HCT116 (cell line): ENCODE results near the gene SCCPDH. TPM values are rescaled to one million over a fixed set of nuclear protein-coding genes. Genes with fewer than 3 reads are reported as not detected.
"Not testable (repeated sequence)": the region's sequence is repeated elsewhere in the genome, so short reads cannot be mapped to it uniquely, and the experiment has no call there.

Source experiments
- ATAC-seq: fragments of 200-7000 bp; cut with Tn5 transposase; 2 replicates; pipeline ENCODE4 v1.9.1; 2020; ENCODE audit warnings: mild to moderate bottlenecking, moderate library complexity
- BruUV-seq: library from RNA; stranded (reverse); fragments of 400-500 nt; replicated peaks from 2 replicates; lab custom pipeline; 2021; lab: Mats Ljungman, UMichigan
- CTCF ChIA-PET: fragments of 300-600 bp; sonication (Branson Sonifier 250); formaldehyde crosslinking; loops from one replicate; lab custom pipeline; 2021; ENCODE audit warnings: antibody characterized with exemption; lab: Charles Lee
- POLR2A ChIA-PET: fragments of 300-600, 350-600 bp; sonication (Branson Sonifier 250); formaldehyde crosslinking; loops from one replicate; lab custom pipeline; 2021; ENCODE audit warnings: antibody characterized with exemption; lab: Charles Lee
- RAD21 ChIA-PET, 2 experiments: fragments of 300-600 bp; sonication (Branson Sonifier 250); formaldehyde crosslinking; loops; one replicate each; lab custom pipeline; 2023; ENCODE audit warnings: low total read pairs in 2 of 2; ENCODE audit not compliant: uncharacterized antibody in 2 of 2, unreplicated experiment in 2 of 2, low non-redundant PET in 1 of 2; lab: Charles Lee
- DNase-seq: peaks from one replicate; pipeline ENCODE4 v3.0.0-alpha.2; 2010; ENCODE audit warnings: low read depth, low spot score
- H2AFZ ChIP-seq: fragments of 200-600 bp; shearing (Covaris generic), sonication (generic); 2 replicates; pipeline ENCODE4 v1.6.1; 2017; ENCODE audit warnings: low read depth, mixed run types, mixed read lengths, antibody characterized with exemption, low read length; ENCODE audit not compliant: poor library complexity, severe bottlenecking
- H3K27ac ChIP-seq: 2 replicates; pipeline ENCODE4 v1.5.1; 2012; ENCODE audit warnings: low read depth, low read length
- H3K27me3 ChIP-seq: fragments of 200-600 bp; sonication (generic); 2 replicates; pipeline ENCODE4 v1.6.1; 2016; ENCODE audit warnings: mixed run types, low read length, mixed read lengths; ENCODE audit not compliant: insufficient read depth
- H3K36me3 ChIP-seq, 2 experiments: fragments of 200-500 bp in 1 of 2; fragments of 200-600 bp in 1 of 2; sonication (Bioruptor generic) in 1 of 2; sonication (generic) in 1 of 2; 2 replicates each; pipeline versions ENCODE4 v1.5.1 to v1.6.1; 2014 to 2016; ENCODE audit warnings: low read length in 2 of 2, inconsistent platforms in 1 of 2, mixed read lengths in 1 of 2, mixed run types in 1 of 2; ENCODE audit not compliant: insufficient read depth in 2 of 2, control insufficient read depth in 1 of 2
- H3K4me1 ChIP-seq, 2 experiments: fragments of 200-600 bp in 1 of 2; sonication (generic) in 1 of 2; 2 replicates each; pipeline versions ENCODE4 v1.5.1 to v1.6.1; 2012 to 2017; ENCODE audit warnings: low read length in 2 of 2, inconsistent platforms in 1 of 2, mild to moderate bottlenecking in 1 of 2, mixed read lengths in 1 of 2, mixed run types in 1 of 2, moderate library complexity in 1 of 2; ENCODE audit not compliant: insufficient read depth in 2 of 2, control insufficient read depth in 1 of 2
- H3K4me2 ChIP-seq: fragments of 200-600 bp; sonication (generic); 2 replicates; pipeline ENCODE4 v1.6.1; 2017; ENCODE audit warnings: mixed run types, low read length, mixed read lengths
- H3K4me3 ChIP-seq, 2 experiments: fragments of 200-600 bp in 1 of 2; sonication (generic) in 1 of 2; replicated peaks in 1 of 2; 2 replicates each; pipeline ENCODE4 v1.5.1; 2011 to 2016; ENCODE audit warnings: low read length in 2 of 2, control low read depth in 1 of 2, low read depth in 1 of 2, mild to moderate bottlenecking in 1 of 2, mixed read lengths in 1 of 2, mixed run types in 1 of 2
- H3K79me2 ChIP-seq: fragments of 200-600 bp; sonication (generic); 2 replicates; pipeline ENCODE4 v1.6.1; 2017; ENCODE audit warnings: mild to moderate bottlenecking, mixed run types, low read length, moderate library complexity, mixed read lengths; ENCODE audit not compliant: insufficient read depth
- H3K9ac ChIP-seq: fragments of 200-600 bp; sonication (generic); 2 replicates; pipeline ENCODE4 v1.6.1; 2016; ENCODE audit warnings: low read length, mixed read lengths
- H3K9me2 ChIP-seq: fragments of 200-600 bp; sonication (generic), shearing (Covaris generic); 2 replicates; pipeline ENCODE4 v1.6.1; 2017; ENCODE audit warnings: mixed run types, mild to moderate bottlenecking, moderate library complexity; ENCODE audit not compliant: insufficient read depth
- H3K9me3 ChIP-seq, 2 experiments: fragments of 200-500 bp in 1 of 2; fragments of 200-600 bp in 1 of 2; sonication (Bioruptor generic) in 1 of 2; sonication (generic) in 1 of 2; 2 replicates each; pipeline ENCODE4 v1.6.1; 2014 to 2017; ENCODE audit warnings: low read length in 2 of 2, mixed read lengths in 2 of 2, inconsistent platforms in 1 of 2, low read depth in 1 of 2, mild to moderate bottlenecking in 1 of 2, mixed run types in 1 of 2, moderate library complexity in 1 of 2; ENCODE audit not compliant: control insufficient read depth in 1 of 2, insufficient read depth in 1 of 2
- H4K20me1 ChIP-seq: fragments of 200-600 bp; sonication (generic), shearing (Covaris generic); 2 replicates; pipeline ENCODE4 v1.6.1; 2017; ENCODE audit warnings: mixed run types, mild to moderate bottlenecking, moderate library complexity; ENCODE audit not compliant: insufficient read depth
- CBX3 ChIP-seq: IDR thresholded peaks from 2 replicates; pipeline ENCODE4 v1.6.1; 2012; ENCODE audit warnings: low read depth
- CEBPB ChIP-seq: IDR thresholded peaks from 2 replicates; pipeline ENCODE4 v1.6.1; 2012; ENCODE audit warnings: low read depth
- CTCF ChIP-seq, 3 experiments: fragments of 200-600 bp in 1 of 3; sonication (generic) in 1 of 3; IDR thresholded peaks in 2 of 3; conservative IDR thresholded peaks in 1 of 3; 2 replicates each; pipeline ENCODE4 v1.5.1; 2012 to 2017; ENCODE audit warnings: low read depth in 2 of 3, low read length in 2 of 3, antibody characterized with exemption in 1 of 3, borderline replicate concordance in 1 of 3, control low read depth in 1 of 3, mild to moderate bottlenecking in 1 of 3, mixed read lengths in 1 of 3, mixed run types in 1 of 3, moderate library complexity in 1 of 3; ENCODE audit not compliant: insufficient read depth in 1 of 3
- ELF1 ChIP-seq: IDR thresholded peaks from 2 replicates; pipeline ENCODE4 v1.6.1; 2012; ENCODE audit warnings: low read depth, borderline replicate concordance
- FOSL1 ChIP-seq: IDR thresholded peaks from 2 replicates; pipeline ENCODE4 v1.6.1; 2012; ENCODE audit warnings: low read depth
- JUND ChIP-seq: IDR thresholded peaks from 2 replicates; pipeline ENCODE4 v1.6.1; 2012
- POLR2A ChIP-seq: IDR thresholded peaks from 2 replicates; pipeline ENCODE4 v1.7.0; 2011; ENCODE audit warnings: borderline replicate concordance; ENCODE audit not compliant: insufficient read depth, insufficient read length; ENCODE audit errors: extremely low read depth
- POLR2AphosphoS5 ChIP-seq: IDR thresholded peaks from 2 replicates; pipeline ENCODE4 v1.6.1; 2011; ENCODE audit warnings: mild to moderate bottlenecking, low read depth, low read length, moderate library complexity
- RAD21 ChIP-seq: IDR thresholded peaks from 2 replicates; pipeline ENCODE4 v1.6.1; 2012; ENCODE audit warnings: low read depth, mild to moderate bottlenecking
- REST ChIP-seq: IDR thresholded peaks from 2 replicates; pipeline ENCODE4 v1.6.1; 2012; ENCODE audit warnings: low read depth
- SIN3A ChIP-seq: IDR thresholded peaks from 2 replicates; pipeline ENCODE4 v1.6.1; 2012; ENCODE audit warnings: low read depth
- SP1 ChIP-seq: IDR thresholded peaks from 2 replicates; pipeline ENCODE4 v1.6.1; 2012; ENCODE audit warnings: low read depth
- SRF ChIP-seq: IDR thresholded peaks from 2 replicates; pipeline ENCODE4 v1.6.1; 2012; ENCODE audit warnings: low read depth
- TCF7L2 ChIP-seq: IDR thresholded peaks from 2 replicates; pipeline ENCODE4 v1.7.0; 2011; ENCODE audit warnings: borderline replicate concordance, inconsistent platforms; ENCODE audit not compliant: insufficient read depth, insufficient read length; ENCODE audit errors: extremely low read depth
- ZBTB33 ChIP-seq: IDR thresholded peaks from 2 replicates; pipeline ENCODE4 v1.6.1; 2011; ENCODE audit warnings: mild to moderate bottlenecking, low read length, moderate library complexity; ENCODE audit not compliant: insufficient replicate concordance; ENCODE audit errors: extremely low read depth
- ZFX ChIP-seq: fragments of 450-650 bp; IDR thresholded peaks from 2 replicates; pipeline ENCODE4 v1.6.1; 2017
- intact Hi-C: fragments of 100-400 bp; cut with micrococcal nuclease; formaldehyde crosslinking; loops from 2 replicates; pipeline ENCODE4 v1.10.0; 2022
- total RNA-seq: library from RNA; stranded (reverse); gene quantifications from one replicate; pipeline ENCODE4 v1.2.1, GENCODE V29; 2021; ENCODE audit not compliant: unreplicated experiment

Gene SCCPDH
- total RNA-seq, 1 experiment from 2014 or later, result 0.30 TPM

GRCh38 chr1:246728311-246728710, 4.1 kb downstream of the SCCPDH start:
- no peaks in the 10 kb centered on the region for H3K27me3 ChIP-seq
- BruUV-seq, result no TSS peak
- no peak overlapping the region for H3K4me3 ChIP-seq
- H3K79me2 ChIP-seq, result no peaks in the 10 kb centered on the region
- no peaks in the 10 kb centered on the region; a peak in 2 of 4 replicates for H3K9me3 ChIP-seq
- ChIA-PET POLR2A (no interaction called here), CTCF (no interaction called here), RAD21 (no interaction called here)
- no peaks in the 10 kb centered on the region for H3K4me1 ChIP-seq
- no peaks in the 10 kb centered on the region for H3K9me2 ChIP-seq
- no peak overlapping the region for H3K9ac ChIP-seq
- no peaks in the 10 kb centered on the region for H3K36me3 ChIP-seq
- intact Hi-C loops, result no loop called here
- H3K4me2 ChIP-seq, result no peak overlapping the region
- no peaks in the 10 kb centered on the region for H4K20me1 ChIP-seq
- no peak overlapping the region for H2AFZ ChIP-seq
- H3K27ac ChIP-seq, result no peak overlapping the region
- no peak for ATAC-seq
- no peak for DNase-seq
- TF ChIP-seq POLR2AphosphoS5, result no peak
- no peak for TF ChIP-seq SRF
- TF ChIP-seq FOSL1, result no peak
- no peak for TF ChIP-seq CTCF (IDR thresholded peaks at IDR 0.05 in 2 of 3, conservative IDR thresholded peaks at IDR 0.05 in 1 of 3; ENCODE audit: borderline replicate concordance in 1 of 3, insufficient read depth in 1 of 3, low read depth in 2 of 3, low read length in 2 of 3)
- TF ChIP-seq REST, result no peak
- TF ChIP-seq SIN3A, result no peak
- no peak for TF ChIP-seq ZFX
- TF ChIP-seq POLR2A, result no peak
- no peak for TF ChIP-seq CBX3
- TF ChIP-seq JUND, result no peak
- no peak for TF ChIP-seq RAD21
- no peak for TF ChIP-seq ZBTB33
- no peak for TF ChIP-seq TCF7L2
- no peak for TF ChIP-seq ELF1
- TF ChIP-seq CEBPB, result no peak
- TF ChIP-seq SP1, result no peak

- ATAC-seq, H3K4me1 ChIP-seq, H3K9me2 ChIP-seq, H4K20me1 ChIP-seq, H3K36me3 ChIP-seq, H2AFZ ChIP-seq, H3K9me3 ChIP-seq, RAD21 ChIA-PET, H3K9ac ChIP-seq, H3K4me3 ChIP-seq, POLR2A ChIA-PET, H3K79me2 ChIP-seq, H3K4me2 ChIP-seq, intact Hi-C loops, CTCF ChIA-PET, H3K27ac ChIP-seq, H3K27me3 ChIP-seq, BruUV-seq, DNase-seq: not testable (repeated sequence)
These were observed 4.8 kb downstream of the SCCPDH start for GRCh38 chr1:246729040-246729439.
